ENCODE measurements around the gene TTLL10.

DNA sequence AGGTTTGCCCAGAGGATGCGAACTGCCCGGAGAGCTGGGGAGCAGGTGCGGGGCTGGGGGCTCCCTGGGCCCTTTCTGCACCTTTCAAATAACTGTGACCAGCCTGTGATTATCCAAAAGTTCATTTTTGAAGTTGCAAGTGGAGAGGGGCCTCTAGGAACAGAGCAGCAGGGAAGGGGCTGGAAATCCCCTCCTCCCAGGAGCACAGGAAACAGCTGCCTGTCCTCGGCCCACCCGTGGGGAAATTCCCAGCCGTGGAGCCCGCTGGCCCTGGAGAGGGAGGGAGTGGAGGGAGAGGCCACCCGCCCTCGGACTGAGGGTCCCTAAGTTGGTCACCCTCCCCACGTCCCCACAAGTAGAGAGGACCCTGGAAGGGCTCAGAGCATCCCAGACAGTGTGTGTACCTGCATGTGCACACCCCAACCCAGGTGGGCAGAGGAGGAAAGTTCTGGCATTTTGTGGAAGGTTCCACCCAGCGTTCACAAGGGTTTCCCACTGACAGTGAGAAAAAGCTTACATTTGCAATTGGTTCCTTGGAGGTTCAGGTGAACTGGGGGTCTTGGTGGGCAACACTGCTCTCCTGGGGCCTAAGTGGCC, 41.5 kb downstream of the TTLL10 start:
- no peak for TF ChIP-seq POLR2A (IDR thresholded peaks at IDR 0.05; ENCODE audit: low read length)
- no peak for TF ChIP-seq GATA1 (IDR thresholded peaks at IDR 0.05; ENCODE audit: low read depth, low read length)
